ENCODE data around the gene PLXNA2.

DNA sequence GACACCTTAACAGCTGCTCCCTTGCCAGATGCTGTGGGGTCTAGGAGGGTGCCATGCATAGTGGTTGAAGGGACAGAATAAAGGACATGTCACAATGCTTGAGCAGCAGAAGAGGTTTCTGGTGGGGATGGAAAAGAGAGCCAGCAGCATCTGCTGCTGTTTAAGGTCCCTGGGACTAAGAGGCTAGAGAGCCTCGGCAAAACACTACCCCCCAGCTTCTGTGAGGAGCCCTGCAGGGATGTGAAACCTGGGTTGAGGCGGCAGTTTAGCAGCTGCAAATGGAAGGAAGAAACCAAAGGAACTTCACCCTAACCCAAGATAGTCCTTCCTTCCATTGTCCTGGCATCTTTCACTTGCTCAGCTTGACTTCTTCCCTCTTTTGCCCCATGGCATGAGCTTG is 39.4 kb downstream of the PLXNA2 start:
- TF ChIP-seq, protein P1, sequence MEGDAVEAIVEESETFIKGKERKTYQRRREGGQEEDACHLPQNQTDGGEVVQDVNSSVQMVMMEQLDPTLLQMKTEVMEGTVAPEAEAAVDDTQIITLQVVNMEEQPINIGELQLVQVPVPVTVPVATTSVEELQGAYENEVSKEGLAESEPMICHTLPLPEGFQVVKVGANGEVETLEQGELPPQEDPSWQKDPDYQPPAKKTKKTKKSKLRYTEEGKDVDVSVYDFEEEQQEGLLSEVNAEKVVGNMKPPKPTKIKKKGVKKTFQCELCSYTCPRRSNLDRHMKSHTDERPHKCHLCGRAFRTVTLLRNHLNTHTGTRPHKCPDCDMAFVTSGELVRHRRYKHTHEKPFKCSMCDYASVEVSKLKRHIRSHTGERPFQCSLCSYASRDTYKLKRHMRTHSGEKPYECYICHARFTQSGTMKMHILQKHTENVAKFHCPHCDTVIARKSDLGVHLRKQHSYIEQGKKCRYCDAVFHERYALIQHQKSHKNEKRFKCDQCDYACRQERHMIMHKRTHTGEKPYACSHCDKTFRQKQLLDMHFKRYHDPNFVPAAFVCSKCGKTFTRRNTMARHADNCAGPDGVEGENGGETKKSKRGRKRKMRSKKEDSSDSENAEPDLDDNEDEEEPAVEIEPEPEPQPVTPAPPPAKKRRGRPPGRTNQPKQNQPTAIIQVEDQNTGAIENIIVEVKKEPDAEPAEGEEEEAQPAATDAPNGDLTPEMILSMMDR (IDR thresholded peaks at IDR 0.05), result no peak
- TF ChIP-seq POLR2A (IDR thresholded peaks at IDR 0.05), result no peak
